Breast epithelium (tissue), 4 donors: ENCODE data around the gene ABR. TPM values are rescaled to one million over a fixed set of nuclear protein-coding genes. Genes with fewer than 3 reads are reported as not detected.

Experiments used
- DNase-seq, 2 donors: peaks; one replicate each; pipeline ENCODE4 v3.0.0-alpha.2; 2019; ENCODE audit warnings: low spot score in 2 of 2
- H3K27ac ChIP-seq, 2 donors: fragments of 200-600 bp; sonication (generic) in 1 of 2; one replicate each; pipeline ENCODE4 v1.5.1; 2016 to 2019; ENCODE audit warnings: mild to moderate bottlenecking in 1 of 2
- H3K27me3 ChIP-seq, 2 donors: fragments of 200-600 bp; sonication (generic) in 1 of 2; one replicate each; pipeline versions ENCODE4 v1.5.1 to v1.6.0; 2017 to 2019; ENCODE audit warnings: control low read depth in 1 of 2, mild to moderate bottlenecking in 1 of 2
- H3K36me3 ChIP-seq: fragments of 200-600 bp; one replicate; pipeline ENCODE4 v1.5.1; 2019
- H3K4me1 ChIP-seq, 2 donors: fragments of 200-600 bp; sonication (generic); one replicate each; pipeline ENCODE4 v1.5.1; 2016 to 2019; ENCODE audit warnings: control low read depth in 1 of 2
- H3K4me3 ChIP-seq, 3 donors: fragments of 200-600 bp; sonication (generic); 1 replicate in 2 of 3; 2 replicates in 1 of 3; pipeline ENCODE4 v1.5.1; 2016 to 2019; ENCODE audit warnings: mild to moderate bottlenecking in 3 of 3, moderate library complexity in 2 of 3
- H3K9me3 ChIP-seq, 2 donors: fragments of 200-600 bp; sonication (generic) in 1 of 2; one replicate each; pipeline ENCODE4 v1.5.1; 2016 to 2019; ENCODE audit warnings: control low read depth in 1 of 2
- POLR2A ChIP-seq: fragments of 450-650 bp; IDR thresholded peaks from one replicate; pipeline ENCODE4 v1.6.1; 2016; ENCODE audit warnings: antibody characterized with exemption, mild to moderate bottlenecking, moderate library complexity
- POLR2AphosphoS5 ChIP-seq, 3 donors: sonication (generic); formaldehyde crosslinking; IDR thresholded peaks; one replicate each; pipeline ENCODE4 v1.6.1; 2017; ENCODE audit warnings: antibody characterized with exemption in 3 of 3
- intact Hi-C: fragments of 100-400 bp; cut with DNase I; formaldehyde crosslinking; loops from one replicate; pipeline ENCODE4 v1.15.1; 2023; ENCODE audit warnings: low total_unique reads
- total RNA-seq, 3 donors: library from RNA; depleted of rRNA; stranded (reverse); fragments of >200 nt; gene quantifications; one replicate each; pipeline ENCODE4 v1.1.0, GENCODE V29; 2016
- TF ChIP-seq, protein P1 (sequence below), 3 donors: fragments of 450-650 bp; IDR thresholded peaks; one replicate each; pipeline ENCODE4 v1.5.1; 2016 to 2017; ENCODE audit warnings: antibody characterized with exemption in 3 of 3, mild to moderate bottlenecking in 3 of 3, moderate library complexity in 3 of 3

The ABR gene
- total RNA-seq, 3 donors from 2014 or later, result 63.5 to 77.0 (median 75.0) TPM

DNA sequence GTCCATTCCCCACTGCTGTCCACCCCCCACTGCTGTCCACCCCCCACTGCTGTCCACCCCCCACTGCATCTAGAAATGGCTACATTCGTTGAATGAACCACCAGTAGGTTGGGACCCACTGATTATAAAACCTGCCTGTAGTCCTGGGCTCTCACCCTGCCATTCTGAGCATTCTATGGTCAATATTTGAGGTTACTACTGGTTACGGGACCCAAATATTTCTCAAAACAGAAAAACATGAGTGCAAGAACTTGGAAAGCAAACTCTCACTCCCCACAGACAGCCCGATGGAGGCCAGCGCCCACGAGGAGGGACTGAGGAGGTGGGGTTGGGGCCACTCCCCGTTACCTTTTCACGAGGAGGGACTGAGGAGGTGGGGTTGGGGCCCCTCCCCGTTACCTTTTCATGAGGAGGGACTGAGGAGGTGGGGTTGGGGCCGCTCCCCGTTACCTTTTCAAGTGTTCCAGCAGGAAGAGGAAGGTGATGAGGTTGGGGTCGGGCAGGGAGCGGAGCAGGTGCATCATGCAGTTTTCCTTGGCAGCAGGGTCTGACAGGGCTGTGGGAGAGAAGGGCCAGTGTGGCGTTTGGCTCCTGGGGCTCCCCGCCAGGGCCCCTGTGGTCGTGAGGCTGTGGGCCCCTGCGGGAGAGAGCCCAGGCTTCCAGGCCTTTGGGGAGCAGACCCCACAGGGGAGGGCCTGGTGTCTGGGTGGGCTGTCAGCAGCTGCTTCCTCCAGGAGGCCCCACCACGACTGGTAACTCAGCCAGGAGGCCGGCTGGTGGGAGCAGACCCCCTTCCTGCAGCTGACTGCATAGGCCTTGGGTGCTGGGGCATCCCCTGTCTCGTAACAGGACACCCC, 170.3 kb downstream of the ABR start:
- H3K4me1 ChIP-seq, result peaks cover 11 to 17% of the 10 kb centered on the region in 2 donors
- H3K36me3 ChIP-seq, result no peaks in the 10 kb centered on the region
- TF ChIP-seq, protein P1, sequence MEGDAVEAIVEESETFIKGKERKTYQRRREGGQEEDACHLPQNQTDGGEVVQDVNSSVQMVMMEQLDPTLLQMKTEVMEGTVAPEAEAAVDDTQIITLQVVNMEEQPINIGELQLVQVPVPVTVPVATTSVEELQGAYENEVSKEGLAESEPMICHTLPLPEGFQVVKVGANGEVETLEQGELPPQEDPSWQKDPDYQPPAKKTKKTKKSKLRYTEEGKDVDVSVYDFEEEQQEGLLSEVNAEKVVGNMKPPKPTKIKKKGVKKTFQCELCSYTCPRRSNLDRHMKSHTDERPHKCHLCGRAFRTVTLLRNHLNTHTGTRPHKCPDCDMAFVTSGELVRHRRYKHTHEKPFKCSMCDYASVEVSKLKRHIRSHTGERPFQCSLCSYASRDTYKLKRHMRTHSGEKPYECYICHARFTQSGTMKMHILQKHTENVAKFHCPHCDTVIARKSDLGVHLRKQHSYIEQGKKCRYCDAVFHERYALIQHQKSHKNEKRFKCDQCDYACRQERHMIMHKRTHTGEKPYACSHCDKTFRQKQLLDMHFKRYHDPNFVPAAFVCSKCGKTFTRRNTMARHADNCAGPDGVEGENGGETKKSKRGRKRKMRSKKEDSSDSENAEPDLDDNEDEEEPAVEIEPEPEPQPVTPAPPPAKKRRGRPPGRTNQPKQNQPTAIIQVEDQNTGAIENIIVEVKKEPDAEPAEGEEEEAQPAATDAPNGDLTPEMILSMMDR (IDR thresholded peaks at IDR 0.05), result no peak
- TF ChIP-seq POLR2A (no peak), POLR2AphosphoS5 (IDR thresholded peaks at IDR 0.05) (no peak)
- H3K27ac ChIP-seq, result peak overlapping the region in 1 of 2 donors; percentile 48
- H3K4me3 ChIP-seq, result no peak overlapping the region
- H3K27me3 ChIP-seq, result no peaks in the 10 kb centered on the region
- intact Hi-C loops, result no loop called here
- H3K9me3 ChIP-seq, result no peaks in the 10 kb centered on the region
- DNase-seq, result no peak

DNA sequence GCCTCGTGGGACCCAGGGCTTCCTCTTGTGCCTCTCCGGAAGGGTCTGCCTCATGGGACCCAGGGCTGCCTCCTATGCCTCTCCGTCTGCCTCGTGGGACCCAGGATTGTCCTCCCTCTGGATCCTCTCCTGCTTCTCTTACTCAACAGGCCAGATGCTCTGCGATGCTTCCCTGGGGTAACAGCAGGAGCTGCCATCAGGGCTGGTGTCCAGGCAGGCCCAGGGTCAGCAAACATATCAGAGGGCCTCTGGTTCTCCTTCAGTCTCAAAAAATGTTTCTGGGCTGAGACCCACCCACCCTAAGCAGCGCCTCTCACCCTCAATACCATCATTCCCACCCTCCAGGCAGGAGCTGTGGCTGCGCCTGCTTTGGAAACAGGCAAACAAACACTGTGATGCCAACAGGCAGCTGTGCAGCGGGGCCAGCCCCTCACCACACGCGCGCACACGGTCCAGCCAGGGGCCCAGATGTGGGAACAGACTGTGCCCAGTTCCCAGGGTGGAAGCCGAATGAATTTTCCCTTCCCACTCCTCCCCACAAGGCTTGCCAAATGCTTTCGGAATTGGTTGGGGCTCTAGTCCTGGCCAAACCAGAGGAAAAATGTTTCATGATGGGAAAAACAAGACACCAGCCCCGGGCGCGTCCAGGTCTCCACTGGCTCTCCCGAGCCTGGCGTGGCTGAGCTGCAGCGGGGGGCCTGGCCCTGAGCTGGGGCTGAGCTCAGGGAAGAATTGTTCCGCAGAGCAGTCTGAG, 171.6 kb downstream of the ABR start:
- peak in 1 of 3 donors; percentile 38 for TF ChIP-seq POLR2AphosphoS5 (IDR thresholded peaks at IDR 0.05)
- no peak for TF ChIP-seq POLR2A
- Histone ChIP-seq H3K4me1 (peaks cover 11 to 17% of the 10 kb centered on the region in 2 donors), H3K9me3 (no peaks in the 10 kb centered on the region), H3K27ac (peak overlapping the region; percentile 72 to 88), H3K36me3 (no peaks in the 10 kb centered on the region), H3K4me3 (no peak overlapping the region), H3K27me3 (no peaks in the 10 kb centered on the region)
- intact Hi-C loops, result no loop called here
- peak in 1 of 2 donors; percentile 59 for DNase-seq

DNA sequence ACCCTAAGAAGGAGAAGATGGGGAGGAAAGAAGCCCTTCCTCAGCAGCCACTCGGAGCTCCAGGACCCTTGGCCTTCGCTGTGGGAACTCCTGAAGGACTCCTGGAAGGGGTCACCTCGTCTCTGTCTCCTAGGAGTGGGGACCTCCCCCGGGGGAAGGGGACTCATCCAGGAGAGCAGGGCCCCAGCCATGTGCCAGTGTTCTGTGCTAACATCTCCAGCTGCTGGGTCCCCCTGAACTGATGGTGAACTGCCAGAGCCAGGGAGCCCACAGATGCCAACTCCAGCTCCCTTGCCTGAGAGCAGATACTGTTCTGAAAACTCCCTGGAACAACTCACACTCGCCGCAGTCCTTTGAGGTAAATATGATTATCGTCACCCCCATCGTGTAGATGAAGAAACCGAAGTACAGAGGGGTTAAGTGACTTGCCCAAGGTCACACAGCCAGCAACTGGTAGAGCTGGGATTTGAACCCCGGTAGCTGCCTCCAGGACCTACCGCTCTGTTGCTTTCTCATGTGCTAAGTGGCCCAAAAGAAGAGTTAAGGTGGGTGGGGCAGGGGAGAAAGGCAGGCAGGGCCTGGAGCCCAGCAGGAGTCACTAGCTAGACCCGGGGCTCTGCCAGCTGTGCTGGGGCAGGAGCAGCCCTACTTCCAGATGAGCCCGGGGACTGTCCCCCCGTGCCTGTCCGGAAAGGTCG, 172.3 kb downstream of the ABR start:
- Histone ChIP-seq H3K27ac (peak overlapping the region; percentile 72 to 88), H3K4me3 (no peak overlapping the region), H3K9me3 (no peaks in the 10 kb centered on the region), H3K4me1 (peaks cover 11 to 17% of the 10 kb centered on the region in 2 donors), H3K27me3 (no peaks in the 10 kb centered on the region), H3K36me3 (no peaks in the 10 kb centered on the region)
- intact Hi-C loops, result no loop called here
- DNase-seq, result no peak
- no peak for TF ChIP-seq POLR2AphosphoS5 (IDR thresholded peaks at IDR 0.05)

DNA sequence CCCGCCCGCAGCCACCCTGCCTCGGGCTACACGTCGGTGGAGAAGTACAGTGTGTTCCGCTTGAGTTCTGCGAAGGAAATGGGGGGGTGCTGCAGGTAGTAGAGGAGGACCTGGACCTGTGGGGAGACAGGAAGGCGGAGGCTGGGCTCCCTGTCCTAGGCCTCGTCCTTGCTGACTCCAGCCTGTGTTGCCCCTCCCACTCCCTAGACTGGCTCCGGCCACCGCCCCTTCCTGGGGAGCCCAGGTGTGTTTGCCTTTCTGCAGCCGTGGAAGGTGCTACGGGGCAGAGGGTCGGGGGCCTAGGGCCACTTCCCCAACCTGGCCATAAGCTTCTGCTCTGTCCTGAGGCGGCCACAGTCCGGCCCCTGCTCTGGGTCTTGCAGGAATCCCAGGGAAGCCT, 173.7 kb downstream of the ABR start:
- Histone ChIP-seq H3K4me1 (peaks cover 11 to 21% of the 10 kb centered on the region in 2 donors), H3K4me3 (peak overlapping the region in 2 of 3 donors; percentile 0 to 25), H3K36me3 (no peaks in the 10 kb centered on the region), H3K27me3 (no peaks in the 10 kb centered on the region), H3K9me3 (no peaks in the 10 kb centered on the region), H3K27ac (peak overlapping the region; percentile 73 to 76)
- TF ChIP-seq POLR2AphosphoS5 (IDR thresholded peaks at IDR 0.05), result no peak
- TF ChIP-seq, protein P1 (IDR thresholded peaks at IDR 0.05), result no peak
- no peak for TF ChIP-seq POLR2A
- intact Hi-C loops, result no loop called here
- peak; percentile 46 to 58 for DNase-seq

DNA sequence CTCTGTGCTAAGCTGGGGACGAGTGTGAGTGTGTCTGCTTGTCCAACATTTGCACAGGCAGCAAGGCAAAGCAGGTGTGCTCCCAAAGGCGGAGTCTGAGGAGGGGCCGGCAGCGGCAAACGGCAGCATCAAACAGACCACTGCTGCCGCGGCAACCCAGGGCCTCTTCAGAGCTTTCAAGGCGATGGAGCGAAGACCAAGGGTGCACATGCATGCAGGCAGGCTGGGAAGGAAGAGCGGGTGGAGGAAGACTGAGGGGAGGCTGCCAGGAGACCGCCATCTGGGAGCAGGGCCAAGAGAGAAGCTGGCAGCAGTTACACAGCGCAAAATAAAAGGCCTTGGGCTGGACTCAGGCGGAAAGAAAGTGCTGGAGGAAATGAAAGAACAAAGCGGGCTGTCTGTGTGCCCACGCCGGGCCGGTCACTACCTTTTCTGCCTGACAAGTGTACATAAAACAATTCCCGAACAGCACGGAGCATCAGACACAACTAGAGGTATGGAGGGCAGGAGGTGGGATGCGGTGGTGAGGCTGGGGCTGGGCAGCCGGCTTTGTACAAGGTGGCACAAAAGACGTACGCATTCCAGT, 174.3 kb downstream of the ABR start:
- H3K27ac ChIP-seq, result peak overlapping the region; percentile 73 to 76
- DNase-seq, result peak; percentile 58 to 75
- H3K36me3 ChIP-seq, result no peaks in the 10 kb centered on the region
- intact Hi-C loops, result no loop called here
- peaks cover 11 to 21% of the 10 kb centered on the region in 2 donors for H3K4me1 ChIP-seq
- no peaks in the 10 kb centered on the region for H3K27me3 ChIP-seq
- peak in 2 of 3 donors; percentile 29 to 33 for TF ChIP-seq POLR2AphosphoS5 (IDR thresholded peaks at IDR 0.05)
- TF ChIP-seq, protein P1 (IDR thresholded peaks at IDR 0.05), result no peak
- H3K4me3 ChIP-seq, result peak overlapping the region in 2 of 3 donors; percentile 0 to 25
- H3K9me3 ChIP-seq, result no peaks in the 10 kb centered on the region
